Measurements from ENCODE around the gene RLN3.

DNA sequence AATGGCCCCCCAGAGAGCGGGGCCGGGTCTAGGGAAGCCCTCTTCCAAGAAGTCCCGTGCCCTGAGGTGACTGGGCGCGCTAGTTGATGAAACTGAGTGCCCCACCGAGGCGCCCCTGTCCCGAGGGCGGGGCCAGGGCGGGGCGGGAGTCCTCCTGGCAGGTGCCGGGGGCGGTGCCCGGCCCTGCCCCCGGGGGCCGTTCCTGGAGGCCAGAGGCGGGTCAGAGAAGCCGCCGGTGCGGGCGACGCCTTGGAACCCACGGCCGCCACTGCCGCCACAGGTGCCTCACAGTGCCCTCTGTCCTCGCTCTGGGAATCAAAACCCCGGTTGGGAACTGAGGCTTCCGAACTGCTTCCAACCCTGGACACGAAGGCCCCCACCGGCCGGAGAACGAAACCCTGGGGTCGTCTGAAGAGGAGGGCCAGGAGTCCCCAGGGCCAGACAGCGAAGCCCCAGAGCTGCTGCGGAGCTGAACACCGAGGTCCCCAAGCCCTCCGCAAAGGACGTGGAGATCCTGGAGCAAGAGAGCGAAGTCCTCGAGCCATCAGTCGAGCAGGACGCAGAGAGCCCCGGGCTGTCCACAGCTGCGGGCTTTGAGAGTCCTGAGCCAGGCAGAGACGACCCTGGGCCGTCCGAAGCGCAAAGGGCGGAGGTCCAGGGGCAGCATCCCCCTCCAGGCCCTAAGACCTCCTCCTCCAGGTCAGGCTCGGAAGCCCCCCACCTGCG, 44.8 kb downstream of the RLN3 start, which contains the start of gene MISP3:
- TF ChIP-seq CTCF (IDR thresholded peaks at IDR 0.05) (no peak), EP300 (IDR thresholded peaks at IDR 0.05) (no peak)

Measured in esophagus muscularis mucosa (tissue), 3 donors.